H1 (cell line): Measurements from ENCODE around the gene RCE1. TPM values are rescaled to one million over a fixed set of nuclear protein-coding genes. Genes with fewer than 3 reads are reported as not detected.
A peak's percentile ranks its signal among the peaks of the same experiment; 100 is the strongest.
"Not testable (repeated sequence)": the region's sequence is repeated elsewhere in the genome, so short reads cannot be mapped to it uniquely, and the experiment has no call there.

Source experiments
- CTCF ChIA-PET: fragments of 300-600 bp; sonication (Branson Sonifier 250); formaldehyde crosslinking; loops from one replicate; lab custom pipeline; 2021; ENCODE audit not compliant: partially characterized antibody; lab: Charles Lee
- POLR2A ChIA-PET: fragments of 300-600 bp; sonication (Branson Sonifier 250); formaldehyde crosslinking; loops from one replicate; lab custom pipeline; 2021; ENCODE audit warnings: inconsistent platforms; ENCODE audit not compliant: partially characterized antibody; lab: Charles Lee
- DNase-seq, 2 experiments: peaks; one replicate each; pipeline versions ENCODE4 v3.0.0 to v3.0.0-alpha.2; 2010 to 2022; ENCODE audit warnings: low spot score in 2 of 2, low read depth in 1 of 2, mixed read lengths in 1 of 2
- FAIRE-seq: peaks from 2 replicates; lab custom pipeline; 2011; peaks lifted over from hg19 to GRCh38; lab: Jason Lieb, UNC
- H2AFZ ChIP-seq: 2 replicates; pipeline ENCODE4 v1.8.1; 2012; ENCODE audit warnings: low read length, inconsistent platforms
- H2AK5ac ChIP-seq: 2 replicates; pipeline ENCODE4 v1.6.1; 2013; ENCODE audit warnings: low read depth, low read length
- H2BK120ac ChIP-seq: replicated peaks from 2 replicates; pipeline ENCODE3; 2013; ENCODE audit warnings: low read depth, low read length, inconsistent platforms
- H2BK12ac ChIP-seq: 2 replicates; pipeline ENCODE4 v1.6.1; 2013; ENCODE audit warnings: low read depth, low read length
- H2BK15ac ChIP-seq: 2 replicates; pipeline ENCODE4 v1.6.1; 2013; ENCODE audit warnings: low read length
- H2BK20ac ChIP-seq: 2 replicates; pipeline ENCODE4 v1.6.1; 2013; ENCODE audit warnings: low read length
- H2BK5ac ChIP-seq: 2 replicates; pipeline ENCODE4 v1.6.1; 2013; ENCODE audit warnings: low read depth, low read length
- H3K14ac ChIP-seq: 2 replicates; pipeline ENCODE4 v1.6.1; 2013; ENCODE audit warnings: inconsistent platforms; ENCODE audit not compliant: insufficient read length
- H3K18ac ChIP-seq: 2 replicates; pipeline ENCODE4 v1.6.1; 2013; ENCODE audit warnings: low read length; ENCODE audit errors: extremely low read depth
- H3K23ac ChIP-seq: 2 replicates; pipeline ENCODE4 v1.6.1; 2013; ENCODE audit warnings: inconsistent platforms; ENCODE audit not compliant: insufficient read length
- H3K23me2 ChIP-seq: 2 replicates; pipeline ENCODE4 v1.6.1; 2013; ENCODE audit warnings: low read depth, low read length
- H3K27ac ChIP-seq: 2 replicates; pipeline ENCODE4 v1.6.1; 2011; ENCODE audit warnings: low read depth, low read length, inconsistent platforms
- H3K27me3 ChIP-seq, 4 experiments: replicated peaks in 1 of 4; 1 replicate in 1 of 4; 2 replicates in 3 of 4; pipeline versions ENCODE4 v1.6.1 to v1.8.1; 2011 to 2013; ENCODE audit warnings: low read length in 3 of 4, mild to moderate bottlenecking in 3 of 4, inconsistent platforms in 2 of 4, mixed read lengths in 2 of 4, moderate library complexity in 1 of 4; ENCODE audit not compliant: control insufficient read depth in 3 of 4, insufficient read depth in 3 of 4; ENCODE audit errors: extremely low read depth in 1 of 4
- H3K36me3 ChIP-seq, 4 experiments: 2 replicates each; pipeline versions ENCODE4 v1.6.1 to v1.8.1; 2011 to 2013; ENCODE audit warnings: mild to moderate bottlenecking in 4 of 4, low read length in 3 of 4, moderate library complexity in 2 of 4, control low read depth in 1 of 4, inconsistent platforms in 1 of 4; ENCODE audit not compliant: insufficient read depth in 4 of 4, control insufficient read depth in 2 of 4
- H3K4ac ChIP-seq: replicated peaks from 2 replicates; pipeline ENCODE3; 2013; ENCODE audit warnings: low read length, low read depth, mixed read lengths, inconsistent platforms; ENCODE audit not compliant: insufficient read length
- H3K4me1 ChIP-seq, 4 experiments: replicated peaks in 1 of 4; 1 replicate in 1 of 4; 2 replicates in 3 of 4; pipeline versions ENCODE4 v1.6.1 to v1.8.1; 2011 to 2013; ENCODE audit warnings: low read length in 3 of 4, inconsistent platforms in 2 of 4, mixed read lengths in 1 of 4; ENCODE audit not compliant: insufficient read depth in 4 of 4, control insufficient read depth in 3 of 4
- H3K4me2 ChIP-seq, 2 experiments: 2 replicates each; pipeline versions ENCODE4 v1.6.1 to v1.8.1; 2011 to 2013; ENCODE audit warnings: low read depth in 2 of 2, low read length in 2 of 2, control low read depth in 1 of 2, inconsistent platforms in 1 of 2, mild to moderate bottlenecking in 1 of 2; ENCODE audit not compliant: insufficient read depth in 1 of 2
- H3K4me3 ChIP-seq, 4 experiments: fragments of 200-600, 300-600 bp in 1 of 4; sonication (generic), shearing (Covaris generic), sonication (Bioruptor Twin) in 1 of 4; 2 replicates each; pipeline versions ENCODE4 v1.5.1 to v1.8.1; 2011 to 2016; ENCODE audit warnings: low read length in 4 of 4, low read depth in 3 of 4, control low read depth in 2 of 4, inconsistent platforms in 2 of 4, mild to moderate bottlenecking in 2 of 4, mixed read lengths in 1 of 4, moderate library complexity in 1 of 4; ENCODE audit not compliant: insufficient read depth in 2 of 4; ENCODE audit errors: extremely low read depth in 1 of 4
- H3K56ac ChIP-seq: replicated peaks from 2 replicates; pipeline ENCODE3; 2013; ENCODE audit warnings: low read depth, mild to moderate bottlenecking, mixed read lengths, low read length, inconsistent platforms; ENCODE audit not compliant: insufficient read length
- H3K79me1 ChIP-seq: 2 replicates; pipeline ENCODE4 v1.6.1; 2013; ENCODE audit warnings: low read depth, low read length, control low read depth
- H3K79me2 ChIP-seq, 2 experiments: 2 replicates each; pipeline versions ENCODE4 v1.6.1 to v1.8.1; 2012 to 2013; ENCODE audit warnings: low read length in 2 of 2, mild to moderate bottlenecking in 2 of 2, inconsistent platforms in 1 of 2; ENCODE audit not compliant: insufficient read depth in 2 of 2, control insufficient read depth in 1 of 2
- H3K9ac ChIP-seq, 4 experiments: replicated peaks in 1 of 4; 1 replicate in 1 of 4; 2 replicates in 3 of 4; pipeline versions ENCODE4 v1.6.1 to v1.8.1; 2011 to 2013; ENCODE audit warnings: low read depth in 3 of 4, low read length in 3 of 4, control low read depth in 2 of 4, mild to moderate bottlenecking in 2 of 4, moderate library complexity in 2 of 4, inconsistent platforms in 1 of 4; ENCODE audit errors: extremely low read depth in 1 of 4
- H3K9me3 ChIP-seq, 2 experiments: 2 replicates each; pipeline versions ENCODE4 v1.6.1 to v1.8.1; 2012 to 2013; ENCODE audit warnings: mild to moderate bottlenecking in 2 of 2, moderate library complexity in 2 of 2, control low read depth in 1 of 2, inconsistent platforms in 1 of 2, low read depth in 1 of 2, low read length in 1 of 2, mixed read lengths in 1 of 2; ENCODE audit not compliant: insufficient read depth in 2 of 2
- H4K20me1 ChIP-seq, 2 experiments: replicated peaks in 1 of 2; 2 replicates each; pipeline versions ENCODE3 to v1.8.1; 2011 to 2013; ENCODE audit warnings: inconsistent platforms in 2 of 2, low read length in 2 of 2, mild to moderate bottlenecking in 1 of 2; ENCODE audit not compliant: insufficient read depth in 2 of 2, control insufficient read depth in 1 of 2
- H4K5ac ChIP-seq: 2 replicates; pipeline ENCODE4 v1.6.1; 2013; ENCODE audit warnings: low read length, low read depth, mixed read lengths, inconsistent platforms; ENCODE audit not compliant: insufficient read length
- H4K8ac ChIP-seq: 2 replicates; pipeline ENCODE4 v1.8.0; 2013; ENCODE audit warnings: mild to moderate bottlenecking, moderate library complexity, low read length, inconsistent platforms; ENCODE audit not compliant: insufficient read depth; ENCODE audit errors: extremely low read depth
- H4K91ac ChIP-seq: replicated peaks from 2 replicates; pipeline ENCODE3; 2013; ENCODE audit warnings: low read length, mixed read lengths, inconsistent platforms; ENCODE audit not compliant: insufficient read length
- BRCA1 ChIP-seq: IDR thresholded peaks from 2 replicates; pipeline ENCODE4 v1.6.1; 2012; ENCODE audit warnings: low read depth, low read length, improper control_type of control experiment
- CREB1 ChIP-seq: IDR thresholded peaks from 2 replicates; pipeline ENCODE4 v1.6.1; 2012; ENCODE audit warnings: inconsistent platforms
- RAD21 ChIP-seq, 2 experiments: IDR thresholded peaks in 1 of 2; conservative IDR thresholded peaks in 1 of 2; 2 replicates each; pipeline ENCODE4 v1.6.1; 2011; ENCODE audit warnings: low read depth in 2 of 2, low read length in 2 of 2, improper control_type of control experiment in 1 of 2, inconsistent platforms in 1 of 2, mild to moderate bottlenecking in 1 of 2, moderate library complexity in 1 of 2
- SP1 ChIP-seq: IDR thresholded peaks from 2 replicates; pipeline ENCODE4 v1.6.1; 2011; ENCODE audit warnings: low read depth, low read length
- SRF ChIP-seq: IDR thresholded peaks from 2 replicates; pipeline ENCODE4 v1.6.1; 2011; ENCODE audit warnings: mild to moderate bottlenecking, low read depth, low read length, moderate library complexity
- YY1 ChIP-seq: IDR thresholded peaks from 2 replicates; pipeline ENCODE4 v1.6.1; 2011; ENCODE audit warnings: low read depth, mild to moderate bottlenecking, low read length
- polyA plus RNA-seq, 7 experiments: library from polyadenylated mRNA; depleted of rRNA in 3 of 7; stranded (reverse) in 5 of 7; unstranded in 2 of 7; fragments of >200 nt in 5 of 7; fragments of 200-250 nt in 2 of 7; gene quantifications; 1 replicate in 5 of 7; 2 replicates in 1 of 7; 4 replicates in 1 of 7; pipeline versions ENCODE4 v1.2.1 to v1.2.3, GENCODE V29; 2011 to 2013; ENCODE audit warnings: missing spikeins in 2 of 7, mixed read lengths in 2 of 7
- total RNA-seq: library from RNA; stranded (reverse); fragmentation: NEBNext Ultra II Directional; extraction: Animal tissue kit (Norgen Biotek cat#: 25700); gene quantifications from 2 replicates; pipeline ENCODE4 v1.2.1, GENCODE V29; 2021

Gene RCE1
- total and polyA plus RNA-seq, 2 of the 8 experiments (the other 6 are each of a cell fraction or from before 2014, with no cell fraction given) = 35.8 to 84.8 TPM

DNA sequence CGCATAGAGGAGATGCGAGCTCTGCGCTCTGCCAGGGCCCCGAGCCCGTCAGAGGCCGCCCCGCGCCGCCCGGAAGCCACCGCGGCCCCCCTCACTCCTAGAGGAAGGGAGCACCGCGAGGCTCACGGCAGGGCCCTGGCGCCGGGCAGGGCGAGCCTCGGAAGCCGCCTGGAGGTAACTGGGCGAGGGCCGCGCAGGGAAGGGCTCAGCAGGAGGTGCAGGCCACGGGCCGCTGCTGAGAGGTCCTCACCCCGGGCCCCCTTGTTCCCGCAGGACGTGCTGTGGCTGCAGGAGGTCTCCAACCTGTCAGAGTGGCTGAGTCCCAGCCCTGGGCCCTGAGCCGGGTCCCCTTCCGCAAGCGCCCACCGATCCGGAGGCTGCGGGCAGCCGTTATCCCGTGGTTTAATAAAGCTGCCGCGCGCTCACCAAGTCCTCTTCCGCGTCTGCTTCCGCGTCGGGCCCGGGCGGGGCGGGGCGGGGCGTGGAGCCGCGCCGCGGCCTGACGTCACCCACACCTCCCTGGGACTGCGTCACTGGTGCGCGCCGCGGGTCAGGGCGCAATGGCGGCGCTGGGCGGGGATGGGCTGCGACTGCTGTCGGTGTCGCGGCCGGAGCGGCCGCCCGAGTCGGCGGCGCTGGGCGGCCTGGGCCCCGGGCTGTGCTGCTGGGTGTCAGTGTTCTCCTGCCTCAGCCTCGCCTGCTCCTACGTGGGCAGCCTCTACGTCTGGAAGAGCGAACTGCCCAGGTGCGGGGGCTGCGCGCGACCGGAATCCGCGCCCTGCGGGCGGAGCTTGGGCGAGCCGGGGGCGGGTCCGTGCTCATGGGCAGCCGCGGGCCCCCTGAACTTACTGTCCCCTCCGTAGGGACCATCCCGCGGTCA is at the start of gene RCE1 (continued):
- TF ChIP-seq SRF (peak; percentile 80), CREB1 (peak; percentile 98), YY1 (peak; percentile 98), SP1 (peak; percentile 49; the same call in 1 of the 2 replicates), BRCA1 (no peak), RAD21 (IDR thresholded peaks at IDR 0.05 in 1 of 2, conservative IDR thresholded peaks at IDR 0.05 in 1 of 2; ENCODE audit: low read depth in 2 of 2, low read length in 2 of 2) (no peak)

DNA sequence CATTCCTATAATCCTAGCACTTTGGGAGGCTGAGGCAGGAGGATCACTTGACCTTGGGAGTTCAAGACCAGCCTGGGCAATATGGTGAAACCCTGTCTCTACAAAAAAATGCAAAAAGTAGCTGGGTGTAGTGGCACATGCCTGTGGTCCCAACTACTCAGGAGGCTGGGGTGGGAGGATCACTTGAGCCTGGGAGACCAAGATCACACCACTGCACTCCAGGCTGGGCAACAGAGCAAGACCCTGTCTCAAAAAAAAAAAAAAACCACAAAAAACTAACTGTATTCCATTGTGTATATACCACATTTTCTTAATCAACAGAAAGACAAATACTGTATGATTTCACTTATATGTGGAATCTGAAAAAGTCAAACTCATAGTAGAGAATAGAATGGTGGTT is 43.4 kb upstream of the RCE1 start:
- DNase-seq, H3K23me2 ChIP-seq, H3K56ac ChIP-seq, H2AK5ac ChIP-seq, H3K9me3 ChIP-seq, FAIRE-seq, H2BK120ac ChIP-seq, H2BK20ac ChIP-seq, H4K8ac ChIP-seq, H3K23ac ChIP-seq, H4K20me1 ChIP-seq, H4K5ac ChIP-seq, H3K18ac ChIP-seq, H2BK5ac ChIP-seq, H3K79me1 ChIP-seq, H3K27ac ChIP-seq, CTCF ChIA-PET, H3K14ac ChIP-seq, H3K9ac ChIP-seq, H2BK15ac ChIP-seq, H3K4me3 ChIP-seq, H2AFZ ChIP-seq, H3K4me2 ChIP-seq, H4K91ac ChIP-seq, H3K27me3 ChIP-seq, H3K4ac ChIP-seq, H2BK12ac ChIP-seq, H3K4me1 ChIP-seq, POLR2A ChIA-PET, H3K36me3 ChIP-seq, H3K79me2 ChIP-seq: not testable (repeated sequence)
